ENCODE data around the gene DOK4. TPM values are rescaled to one million over a fixed set of nuclear protein-coding genes. Genes with fewer than 3 reads are reported as not detected.

DOK4 gene
- total and polyA plus RNA-seq, 2 experiments from 2014 or later: 106 to 112 TPM

DNA sequence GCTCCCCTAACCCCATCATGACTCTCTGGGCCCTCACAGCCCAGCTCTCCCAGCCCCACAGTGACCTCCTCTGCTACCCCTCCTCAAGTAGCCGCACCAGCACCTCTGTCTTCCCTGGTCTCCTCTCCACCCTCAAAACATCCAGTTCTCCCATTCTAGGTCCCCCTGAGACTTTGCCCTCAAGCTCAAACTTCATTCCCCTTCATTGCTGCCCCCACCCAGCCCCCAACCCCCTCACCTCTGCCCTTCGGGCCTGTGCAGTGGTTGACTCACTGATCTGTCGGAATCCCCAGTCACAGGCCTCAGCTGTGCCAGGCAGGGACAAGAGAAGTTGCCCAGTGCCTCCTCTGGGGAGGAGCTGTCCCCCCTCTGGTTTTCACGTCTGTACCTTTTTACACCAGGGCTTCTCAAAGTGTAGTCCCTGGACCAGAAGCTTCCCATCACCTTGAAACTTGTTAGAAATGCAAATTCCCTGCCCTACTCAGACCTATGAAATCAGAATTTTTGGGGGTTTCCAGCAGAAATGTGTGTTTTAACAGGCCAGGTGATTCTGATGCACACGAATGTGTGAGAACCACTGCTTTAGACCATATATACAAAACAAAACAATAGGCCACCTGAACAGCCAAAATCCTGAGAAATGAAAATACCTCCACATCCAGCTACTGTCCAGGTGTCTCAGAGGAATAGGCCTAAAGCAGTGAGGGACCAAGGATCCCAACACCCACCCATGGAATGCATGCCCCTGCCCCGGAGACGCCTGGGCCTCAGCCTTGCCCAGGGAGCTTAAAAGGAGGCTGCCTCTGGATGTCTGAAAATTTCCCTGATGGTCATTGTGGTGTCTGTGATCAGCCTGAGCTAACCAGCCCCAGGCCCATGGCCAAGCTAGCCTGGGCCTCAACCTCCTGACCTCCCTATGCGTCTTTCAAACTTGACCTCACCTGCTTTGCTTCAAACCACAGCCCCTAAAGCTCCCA lies 853 bp upstream of the DOK4 start:
- Histone ChIP-seq H3K36me3 (replicated peaks; ENCODE audit: insufficient read depth, low read depth) (no peaks in the 10 kb centered on the region), H3K4me3 (no peak overlapping the region), H3K27me3 (no peaks in the 10 kb centered on the region), H2AFZ (peak overlapping the region; percentile 98), H3K79me2 (peaks cover 41% of the 10 kb centered on the region), H3K9me2 (replicated peaks; ENCODE audit: insufficient read depth) (no peaks in the 10 kb centered on the region), H3K9me3 (ENCODE audit: low read depth) (no peaks in the 10 kb centered on the region), H3K4me2 (peak overlapping the region; percentile 93), H3K4me1 (ENCODE audit: insufficient read depth) (peaks cover 40% of the 10 kb centered on the region), H3K27ac (peak overlapping the region; percentile 77), H4K20me1 (ENCODE audit: insufficient read depth, poor library complexity, severe bottlenecking) (no peaks in the 10 kb centered on the region)
- TF ChIP-seq, protein P1, sequence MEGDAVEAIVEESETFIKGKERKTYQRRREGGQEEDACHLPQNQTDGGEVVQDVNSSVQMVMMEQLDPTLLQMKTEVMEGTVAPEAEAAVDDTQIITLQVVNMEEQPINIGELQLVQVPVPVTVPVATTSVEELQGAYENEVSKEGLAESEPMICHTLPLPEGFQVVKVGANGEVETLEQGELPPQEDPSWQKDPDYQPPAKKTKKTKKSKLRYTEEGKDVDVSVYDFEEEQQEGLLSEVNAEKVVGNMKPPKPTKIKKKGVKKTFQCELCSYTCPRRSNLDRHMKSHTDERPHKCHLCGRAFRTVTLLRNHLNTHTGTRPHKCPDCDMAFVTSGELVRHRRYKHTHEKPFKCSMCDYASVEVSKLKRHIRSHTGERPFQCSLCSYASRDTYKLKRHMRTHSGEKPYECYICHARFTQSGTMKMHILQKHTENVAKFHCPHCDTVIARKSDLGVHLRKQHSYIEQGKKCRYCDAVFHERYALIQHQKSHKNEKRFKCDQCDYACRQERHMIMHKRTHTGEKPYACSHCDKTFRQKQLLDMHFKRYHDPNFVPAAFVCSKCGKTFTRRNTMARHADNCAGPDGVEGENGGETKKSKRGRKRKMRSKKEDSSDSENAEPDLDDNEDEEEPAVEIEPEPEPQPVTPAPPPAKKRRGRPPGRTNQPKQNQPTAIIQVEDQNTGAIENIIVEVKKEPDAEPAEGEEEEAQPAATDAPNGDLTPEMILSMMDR (IDR thresholded peaks at IDR 0.05; ENCODE audit: poor library complexity): no peak
- TF ChIP-seq EZH2 (IDR thresholded peaks at IDR 0.05; ENCODE audit: borderline replicate concordance): no peak
- TF ChIP-seq EZH2phosphoT487 (IDR thresholded peaks at IDR 0.05; ENCODE audit: low read depth, severe bottlenecking, unreplicated experiment): no peak
- peak; percentile 16 for DNase-seq (ENCODE audit: low spot score)
- 66% methylated on average over 8 of the region's 8 CpGs for WGBS (ENCODE audit: low lambda C conversion rate, missing lambda C conversion rate)

DNA sequence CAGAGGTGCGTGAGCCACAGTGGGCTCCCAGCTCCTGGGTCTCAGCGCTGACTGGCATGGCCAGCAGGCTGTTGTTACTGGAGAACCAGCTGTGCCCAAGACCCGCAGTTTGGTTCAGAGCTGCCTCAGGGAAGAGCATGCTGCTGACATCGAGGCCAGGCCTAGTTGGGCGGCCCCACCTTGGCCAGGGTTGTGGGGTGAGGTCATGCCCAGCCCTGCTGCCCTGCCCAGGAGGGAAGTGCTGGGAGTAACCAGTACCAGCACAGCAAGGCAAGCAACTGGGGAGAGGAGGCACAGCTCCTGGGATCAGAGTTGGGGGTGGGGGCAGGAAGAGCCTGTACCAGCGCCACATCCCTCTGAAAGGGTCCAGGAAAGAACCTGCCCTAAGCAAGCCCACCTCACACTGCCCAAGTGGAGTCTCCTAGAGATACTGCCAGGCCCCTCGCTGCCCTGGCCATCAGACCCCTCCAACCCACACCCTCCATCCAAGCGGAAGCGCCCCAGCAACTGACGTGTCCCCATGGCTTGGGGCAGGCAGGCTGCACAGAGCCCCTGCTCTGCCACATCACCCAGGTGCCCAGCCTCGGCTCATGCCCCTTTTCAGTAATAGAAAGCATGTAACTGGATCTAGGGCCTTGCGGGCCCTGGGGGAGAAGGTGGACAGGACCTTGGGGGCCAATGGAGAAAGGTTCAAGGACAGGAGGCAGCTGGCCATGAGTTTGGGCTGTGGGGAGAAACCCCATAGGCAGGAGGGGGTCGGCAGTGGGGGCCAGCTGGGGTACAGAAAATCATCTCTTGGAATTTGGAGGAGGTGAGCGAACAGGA lies 990 bp downstream of the DOK4 start:
- peak overlapping the region; percentile 83 for H3K4me3 ChIP-seq
- H3K9me2 ChIP-seq (replicated peaks; ENCODE audit: insufficient read depth): no peaks in the 10 kb centered on the region
- H4K20me1 ChIP-seq (ENCODE audit: insufficient read depth, poor library complexity, severe bottlenecking): no peaks in the 10 kb centered on the region
- peak overlapping the region; percentile 92 for H3K27ac ChIP-seq
- H3K4me2 ChIP-seq: peak overlapping the region; percentile 95
- WGBS (ENCODE audit: low lambda C conversion rate, missing lambda C conversion rate): 65% methylated on average over 13 of the region's 14 CpGs
- H3K27me3 ChIP-seq: no peaks in the 10 kb centered on the region
- no peaks in the 10 kb centered on the region for H3K9me3 ChIP-seq (ENCODE audit: low read depth)
- H3K79me2 ChIP-seq: peaks cover 57% of the 10 kb centered on the region
- TF ChIP-seq, protein P1 (IDR thresholded peaks at IDR 0.05; ENCODE audit: poor library complexity): no peak
- TF ChIP-seq EZH2phosphoT487 (IDR thresholded peaks at IDR 0.05; ENCODE audit: low read depth, severe bottlenecking, unreplicated experiment): no peak
- TF ChIP-seq EZH2 (IDR thresholded peaks at IDR 0.05; ENCODE audit: borderline replicate concordance): no peak
- H2AFZ ChIP-seq: peak overlapping the region; percentile 60
- no peaks in the 10 kb centered on the region for H3K36me3 ChIP-seq (replicated peaks; ENCODE audit: insufficient read depth, low read depth)
- DNase-seq (ENCODE audit: low spot score): peak; percentile 16
- peaks cover 55% of the 10 kb centered on the region for H3K4me1 ChIP-seq (ENCODE audit: insufficient read depth)

DNA sequence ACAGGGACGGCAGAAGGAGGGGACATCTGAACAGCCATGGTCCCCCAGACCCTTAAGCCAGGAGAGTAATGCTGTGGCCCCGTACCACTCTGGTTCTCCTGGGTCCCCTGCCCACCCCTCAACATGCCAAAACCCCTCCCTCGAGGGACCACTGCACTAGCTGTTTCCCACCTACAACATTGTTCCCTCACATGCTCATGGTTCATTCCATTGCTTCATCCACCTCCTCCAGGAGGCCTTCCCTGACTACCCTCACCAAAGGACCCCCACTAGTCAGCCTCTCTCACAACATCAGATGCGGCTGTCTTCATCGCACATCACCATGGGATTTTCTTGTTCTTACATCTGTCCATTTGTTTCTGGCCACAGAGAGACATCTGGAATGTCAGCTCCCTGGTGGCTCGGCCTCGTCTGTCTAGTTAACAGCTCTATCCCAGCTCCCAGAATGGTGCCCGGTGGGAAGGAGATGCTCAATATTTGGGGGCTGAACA lies 1.7 kb downstream of the DOK4 start:
- Histone ChIP-seq H3K27ac (peak overlapping the region; percentile 92), H4K20me1 (ENCODE audit: insufficient read depth, poor library complexity, severe bottlenecking) (no peaks in the 10 kb centered on the region), H3K9me3 (ENCODE audit: low read depth) (no peaks in the 10 kb centered on the region), H3K9me2 (replicated peaks; ENCODE audit: insufficient read depth) (no peaks in the 10 kb centered on the region), H3K4me3 (no peak overlapping the region), H3K27me3 (no peaks in the 10 kb centered on the region), H3K79me2 (peaks cover 57% of the 10 kb centered on the region), H3K4me1 (ENCODE audit: insufficient read depth) (peaks cover 56% of the 10 kb centered on the region), H3K4me2 (peak overlapping the region; percentile 95), H3K36me3 (replicated peaks; ENCODE audit: insufficient read depth, low read depth) (no peaks in the 10 kb centered on the region), H2AFZ (no peak overlapping the region)
- DNase-seq (ENCODE audit: low spot score): no peak
- 71% methylated on average over 8 of the region's 8 CpGs for WGBS (ENCODE audit: low lambda C conversion rate, missing lambda C conversion rate)
- no peak for TF ChIP-seq EZH2 (IDR thresholded peaks at IDR 0.05; ENCODE audit: borderline replicate concordance)
- TF ChIP-seq, protein P1 (IDR thresholded peaks at IDR 0.05; ENCODE audit: poor library complexity): no peak
- no peak for TF ChIP-seq EZH2phosphoT487 (IDR thresholded peaks at IDR 0.05; ENCODE audit: low read depth, severe bottlenecking, unreplicated experiment)

Data from hepatocyte (in vitro differentiated cells).